Neural cell (in vitro differentiated cells): ENCODE data around the gene BFSP1. TPM values are rescaled to one million over a fixed set of nuclear protein-coding genes. Genes with fewer than 3 reads are reported as not detected.

Source experiments
- H2AFZ ChIP-seq: fragments of 200-600, 300-800 bp; sonication (generic), shearing (Covaris generic); 2 replicates; pipeline ENCODE4 v1.6.0; 2014; ENCODE audit warnings: low read depth, mild to moderate bottlenecking, antibody characterized with exemption, low read length, moderate library complexity
- H3F3A ChIP-seq: fragments of 200-600 bp; shearing (Covaris generic); 2 replicates; pipeline ENCODE4 v1.6.1; 2016; ENCODE audit warnings: mild to moderate bottlenecking, moderate library complexity, mixed read lengths, antibody characterized with exemption, low read length; ENCODE audit not compliant: insufficient read depth, poor library complexity, severe bottlenecking
- H3K27ac ChIP-seq: fragments of 200-600, 300-800 bp; sonication (generic), shearing (Covaris generic); 2 replicates; pipeline ENCODE4 v1.5.1; 2014; ENCODE audit warnings: mild to moderate bottlenecking, low read length, moderate library complexity
- H3K27me3 ChIP-seq: fragments of 300-800, 200-600 bp; sonication (generic), shearing (Covaris generic); 2 replicates; pipeline ENCODE4 v1.6.0; 2014; ENCODE audit warnings: mild to moderate bottlenecking, low read depth, low read length, moderate library complexity; ENCODE audit not compliant: insufficient read depth
- H3K36me3 ChIP-seq: fragments of 300-800, 200-600 bp; sonication (generic), shearing (Covaris generic); 2 replicates; pipeline ENCODE4 v1.5.1; 2014; ENCODE audit warnings: mild to moderate bottlenecking, antibody characterized with exemption, low read length, moderate library complexity; ENCODE audit not compliant: insufficient read depth
- H3K4me2 ChIP-seq: fragments of 300-800, 200-600 bp; sonication (generic), shearing (Covaris generic); 2 replicates; pipeline ENCODE4 v1.6.0; 2014; ENCODE audit warnings: mild to moderate bottlenecking, low read length
- H3K4me3 ChIP-seq: fragments of 300-800, 200-600 bp; sonication (generic), shearing (Covaris generic); 2 replicates; pipeline ENCODE4 v1.5.1; 2014; ENCODE audit warnings: mild to moderate bottlenecking, low read length, moderate library complexity
- H3K79me2 ChIP-seq: fragments of 200-600 bp; shearing (Covaris generic); replicated peaks from 2 replicates; pipeline ENCODE4 v1.6.0; 2014; ENCODE audit warnings: mild to moderate bottlenecking, low read length, moderate library complexity; ENCODE audit not compliant: insufficient read depth
- H3K9ac ChIP-seq: fragments of 300-800, 200-600 bp; sonication (generic), shearing (Covaris generic); 2 replicates; pipeline ENCODE4 v1.6.1; 2016; ENCODE audit warnings: mild to moderate bottlenecking, low read length, mixed read lengths
- H3K9me2 ChIP-seq: fragments of 200-600 bp; shearing (Covaris generic); 2 replicates; pipeline ENCODE4 v1.6.1; 2016; ENCODE audit warnings: mild to moderate bottlenecking, low read length, mixed read lengths; ENCODE audit not compliant: insufficient read depth
- H3K9me3 ChIP-seq: fragments of 200-600, 300-800 bp; sonication (generic), shearing (Covaris generic); 2 replicates; pipeline ENCODE4 v1.6.1; 2016; ENCODE audit warnings: mild to moderate bottlenecking, mixed run types, low read length, moderate library complexity, mixed read lengths
- H4K20me1 ChIP-seq: fragments of 200-600 bp; shearing (Covaris generic); 2 replicates; pipeline ENCODE4 v1.6.1; 2016; ENCODE audit warnings: mild to moderate bottlenecking, mixed run types; ENCODE audit not compliant: insufficient read depth
- CTCF ChIP-seq: fragments of 450-650 bp; IDR thresholded peaks from 2 replicates; pipeline ENCODE4 v1.5.1; 2014; ENCODE audit warnings: antibody characterized with exemption, mild to moderate bottlenecking, moderate library complexity; ENCODE audit not compliant: poor library complexity, severe bottlenecking
- EP300 ChIP-seq: fragments of 450-650 bp; conservative IDR thresholded peaks from 2 replicates; pipeline ENCODE4 v1.6.1; 2014; ENCODE audit warnings: antibody characterized with exemption, mild to moderate bottlenecking, moderate library complexity; ENCODE audit not compliant: poor library complexity, severe bottlenecking
- EZH2 ChIP-seq: fragments of 200-600, 300-800 bp; shearing (Covaris generic), sonication (generic); IDR thresholded peaks from 2 replicates; pipeline ENCODE4 v1.6.1; 2014; ENCODE audit warnings: antibody characterized with exemption, low read length, borderline replicate concordance, mild to moderate bottlenecking; ENCODE audit not compliant: insufficient read depth, poor library complexity, severe bottlenecking
- MXI1 ChIP-seq: fragments of 450-650 bp; conservative IDR thresholded peaks from 2 replicates; pipeline ENCODE4 v1.6.1; 2014; ENCODE audit warnings: antibody characterized with exemption, mild to moderate bottlenecking; ENCODE audit not compliant: poor library complexity, severe bottlenecking
- POLR2AphosphoS5 ChIP-seq: IDR thresholded peaks from 2 replicates; pipeline ENCODE4 v1.6.1; 2012
- RAD21 ChIP-seq: fragments of 450-650 bp; conservative IDR thresholded peaks from 2 replicates; pipeline ENCODE4 v1.6.1; 2014; ENCODE audit warnings: antibody characterized with exemption, mild to moderate bottlenecking, moderate library complexity
- REST ChIP-seq: IDR thresholded peaks from 2 replicates; pipeline ENCODE4 v1.6.1; 2012; ENCODE audit warnings: borderline replicate concordance
- SMC3 ChIP-seq: fragments of 450-650 bp; conservative IDR thresholded peaks from 2 replicates; pipeline ENCODE4 v1.6.1; 2014; ENCODE audit warnings: antibody characterized with exemption, mild to moderate bottlenecking, moderate library complexity; ENCODE audit not compliant: poor library complexity
- TAF1 ChIP-seq: IDR thresholded peaks from 2 replicates; pipeline ENCODE4 v1.6.1; 2012; ENCODE audit warnings: low read depth
- polyA plus RNA-seq: library from polyadenylated mRNA; depleted of rRNA; stranded (reverse); fragments of >200 nt; gene quantifications from 2 replicates; pipeline ENCODE4 v1.2.3, GENCODE V29; 2014

BFSP1 gene
- polyA plus RNA-seq, 1 donor from 2014 or later, result 1.3 TPM

GRCh38 chr20:17503301-17504065, 27.7 kb downstream of the BFSP1 start:
- Histone ChIP-seq H4K20me1 (no peaks in the 10 kb centered on the region), H3K4me2 (no peak overlapping the region), H3K4me3 (no peak overlapping the region), H3K79me2 (no peaks in the 10 kb centered on the region), H2AFZ (no peak overlapping the region), H3F3A (no peaks in the 10 kb centered on the region), H3K27ac (no peak overlapping the region), H3K36me3 (no peaks in the 10 kb centered on the region), H3K9me2 (no peaks in the 10 kb centered on the region), H3K9ac (no peak overlapping the region), H3K9me3 (no peaks in the 10 kb centered on the region), H3K27me3 (no peaks in the 10 kb centered on the region)
- no peak for TF ChIP-seq CTCF
- TF ChIP-seq EP300, result no peak
- no peak for TF ChIP-seq MXI1
- no peak for TF ChIP-seq TAF1
- no peak for TF ChIP-seq RAD21

GRCh38 chr20:17502105-17502504, 29.1 kb downstream of the BFSP1 start:
- no peak overlapping the region for H3K4me2 ChIP-seq
- H3K9me3 ChIP-seq, result no peaks in the 10 kb centered on the region
- no peak overlapping the region for H2AFZ ChIP-seq
- no peaks in the 10 kb centered on the region for H3K27me3 ChIP-seq
- no peaks in the 10 kb centered on the region for H3K9me2 ChIP-seq
- no peak for TF ChIP-seq EZH2
- no peak for TF ChIP-seq REST
- no peak for TF ChIP-seq CTCF
- TF ChIP-seq TAF1, result no peak
- no peak for TF ChIP-seq EP300
- no peak for TF ChIP-seq RAD21
- TF ChIP-seq POLR2AphosphoS5, result no peak
- no peak for TF ChIP-seq SMC3
- TF ChIP-seq MXI1, result no peak
- no peaks in the 10 kb centered on the region for H3F3A ChIP-seq
- no peak overlapping the region for H3K9ac ChIP-seq
- no peaks in the 10 kb centered on the region for H3K79me2 ChIP-seq
- H4K20me1 ChIP-seq, result no peaks in the 10 kb centered on the region
- no peaks in the 10 kb centered on the region for H3K36me3 ChIP-seq
- H3K4me3 ChIP-seq, result no peak overlapping the region
- H3K27ac ChIP-seq, result no peak overlapping the region
